GM18951 (cell line): ENCODE data around the gene NCKIPSD.

ENCODE experiments used
- POLR2A ChIP-seq: IDR thresholded peaks from 4 replicates; pipeline ENCODE4 v1.6.1; 2011; ENCODE audit warnings: mild to moderate bottlenecking; ENCODE audit not compliant: insufficient read length, insufficient read depth; ENCODE audit errors: extremely low read depth
- in situ Hi-C: fragments of 300-500 bp; cut with MboI; formaldehyde crosslinking; loops from one replicate; pipeline ENCODE4 v1.12.0; 2022; ENCODE audit warnings: low sequenced_read_pairs, mixed read lengths, inconsistent platforms; ENCODE audit not compliant: unreplicated experiment

Gene NCKIPSD

GRCh38 chr3:48709051-48709461, 23.3 kb upstream of the NCKIPSD start:
- TF ChIP-seq POLR2A = no peak
- in situ Hi-C loops = no loop called here

GRCh38 chr3:48708481-48708889, 22.8 kb upstream of the NCKIPSD start:
- no peak for TF ChIP-seq POLR2A
- in situ Hi-C loops = no loop called here

DNA sequence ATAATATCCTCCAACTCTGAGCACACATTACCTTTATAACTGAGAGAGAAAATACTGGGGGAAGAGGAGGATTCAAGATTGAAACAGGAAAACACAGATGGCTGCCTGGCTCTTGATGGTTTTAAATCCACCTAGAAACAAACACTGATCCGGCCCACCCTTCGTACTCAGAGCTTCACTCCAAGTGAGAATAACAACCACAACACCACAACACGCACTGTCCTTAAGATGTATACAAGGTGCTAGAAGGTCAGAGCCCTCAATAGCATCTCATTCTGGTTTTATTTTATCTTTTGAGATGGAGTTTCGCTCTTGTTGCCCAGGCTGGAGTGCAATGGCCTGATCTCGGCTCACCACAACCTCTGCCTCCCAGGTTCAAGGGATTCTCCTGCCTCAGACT, 21.4 kb upstream of the NCKIPSD start:
- in situ Hi-C loops = no loop called here
- TF ChIP-seq POLR2A = no peak

- TF ChIP-seq POLR2A = no peak
- in situ Hi-C loops = no loop called here
Observed at GRCh38 chr3:48702320-48702920, 16.7 kb upstream of the NCKIPSD start.

- in situ Hi-C loops = no loop called here
- TF ChIP-seq POLR2A = no peak
Observed at GRCh38 chr3:48700731-48701405, 15.2 kb upstream of the NCKIPSD start.

GRCh38 chr3:48698891-48699290, 13.2 kb upstream of the NCKIPSD start:
- in situ Hi-C loops = no loop called here
- TF ChIP-seq POLR2A = no peak

DNA sequence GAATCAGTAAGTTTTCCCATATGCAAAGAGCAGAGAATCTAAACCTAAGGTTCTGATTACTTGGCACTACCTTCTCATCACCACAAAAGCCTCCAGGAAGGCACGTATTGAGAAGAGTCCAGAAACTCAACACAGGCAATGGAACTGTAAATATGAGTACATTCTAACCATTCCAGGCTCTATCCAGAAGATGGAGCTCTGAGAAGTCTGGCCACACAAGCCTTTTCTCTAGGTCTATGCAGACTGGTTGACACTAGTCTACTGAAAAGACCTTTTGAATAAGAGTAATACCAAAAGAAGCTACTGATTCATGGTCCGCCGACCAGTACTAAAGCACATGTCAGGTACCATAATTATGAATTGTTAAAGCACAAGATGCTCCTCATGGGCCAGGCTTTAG, 12.2 kb upstream of the NCKIPSD start:
- in situ Hi-C loops = no loop called here
- no peak for TF ChIP-seq POLR2A

DNA sequence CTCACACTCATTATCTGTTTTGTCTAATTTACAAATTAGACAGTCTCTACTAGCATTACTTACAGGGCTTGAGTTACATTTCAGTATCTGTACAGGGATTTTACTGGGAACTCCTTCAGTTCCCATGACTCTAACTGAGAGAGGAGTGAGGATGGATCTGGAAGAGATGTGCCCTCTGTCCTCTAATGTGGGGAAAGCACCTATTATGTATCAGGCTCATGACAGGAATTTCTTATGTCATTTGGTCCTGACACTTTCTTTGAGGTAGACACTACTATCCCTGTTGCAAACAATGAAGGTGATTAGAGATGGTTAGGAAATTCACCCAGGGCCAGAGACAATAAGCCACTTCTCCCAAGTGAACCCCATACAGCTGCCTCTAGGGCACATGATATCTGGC, 10.9 kb upstream of the NCKIPSD start:
- in situ Hi-C loops = no loop called here
- no peak for TF ChIP-seq POLR2A

DNA sequence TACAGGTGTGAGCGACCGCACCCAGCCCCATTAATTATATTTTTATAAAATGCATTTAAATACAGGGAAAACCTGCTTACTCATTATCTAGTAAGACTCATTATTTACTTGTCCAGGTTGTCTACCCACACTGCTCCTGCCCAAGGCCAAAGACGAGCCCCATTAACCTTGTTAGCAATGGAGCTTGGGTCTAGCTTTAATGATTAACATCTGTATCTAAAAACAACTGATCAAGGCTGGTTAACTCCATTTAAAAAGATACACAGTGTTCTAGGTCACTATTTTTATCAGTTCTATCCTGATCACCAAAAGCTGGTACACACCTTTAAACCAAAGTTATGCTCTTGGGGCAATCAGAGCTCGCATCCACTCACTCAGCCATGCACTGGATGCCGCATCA, 10.4 kb upstream of the NCKIPSD start:
- TF ChIP-seq POLR2A = no peak
- in situ Hi-C loops = no loop called here

- no peak for TF ChIP-seq POLR2A
- in situ Hi-C loops = no loop called here
Observed at GRCh38 chr3:48695393-48695753, 9.7 kb upstream of the NCKIPSD start.

DNA sequence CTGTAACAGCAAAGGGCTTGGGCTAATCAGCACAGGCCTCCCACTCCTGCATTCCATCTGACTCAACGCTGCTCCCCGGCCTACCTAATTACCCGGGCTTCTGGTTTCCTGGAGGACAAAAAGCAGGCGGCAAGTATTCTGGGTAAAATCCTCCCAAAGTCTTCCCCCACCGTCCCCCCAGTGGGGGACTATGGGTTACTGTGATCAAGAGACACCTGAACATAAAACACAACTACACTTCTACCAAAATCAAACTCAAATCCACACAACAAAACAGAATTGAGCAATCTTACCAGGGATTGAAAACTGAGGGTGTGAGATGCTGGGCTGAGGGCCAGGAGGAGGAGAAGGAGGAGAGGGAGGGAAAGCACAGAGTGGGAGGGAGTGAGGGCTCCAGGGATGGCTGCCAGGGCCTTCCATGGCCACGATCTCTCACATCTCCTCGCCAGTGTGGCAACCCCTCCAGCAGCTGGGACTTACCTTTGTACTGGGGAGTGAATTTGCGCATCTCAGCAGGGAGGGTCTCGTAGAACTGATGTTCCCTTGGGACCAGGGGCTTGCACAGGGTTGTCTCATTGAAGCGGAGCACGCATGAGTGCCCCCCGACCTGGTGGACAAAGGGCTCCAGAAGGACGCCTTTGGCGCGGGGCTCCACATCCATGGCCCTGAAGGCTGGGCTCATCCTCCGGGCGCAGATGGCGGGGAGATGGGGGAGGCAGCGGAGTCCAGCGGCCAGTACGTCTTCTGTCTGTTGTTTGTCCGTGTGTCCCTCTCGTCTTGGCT, 9.1 kb upstream of the NCKIPSD start:
- no peak for TF ChIP-seq POLR2A
- in situ Hi-C loops = no loop called here

- in situ Hi-C loops = no loop called here
- TF ChIP-seq POLR2A = no peak
Observed at GRCh38 chr3:48693826-48694225, 8.1 kb upstream of the NCKIPSD start.

DNA sequence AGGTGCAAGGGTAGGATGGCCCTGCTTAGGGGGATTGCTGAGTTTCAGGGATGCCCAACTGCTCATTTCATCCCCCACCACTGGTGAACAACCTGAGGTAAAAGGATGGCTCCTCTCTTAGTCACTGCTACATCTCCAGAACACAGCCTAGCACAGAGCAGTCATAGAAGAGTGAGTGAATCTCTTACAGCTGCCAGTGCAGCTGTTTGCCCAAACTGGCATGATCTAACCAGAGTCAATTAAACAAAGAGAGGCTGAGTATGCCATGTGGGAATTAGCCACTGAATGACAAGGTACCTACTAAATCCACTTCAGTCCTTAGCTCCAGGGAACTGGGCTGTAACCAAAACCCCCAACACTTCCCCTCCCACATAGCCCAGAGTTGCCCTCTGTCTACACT, 6.8 kb upstream of the NCKIPSD start:
- no peak for TF ChIP-seq POLR2A
- in situ Hi-C loops = no loop called here
